Fibroblast of the conjunctiva (primary cell): ENCODE data around the gene ADSS1.

ENCODE experiments used
- DNase-seq: peaks from one replicate; pipeline ENCODE4 v3.0.0-alpha.2; 2010; ENCODE audit warnings: low read depth

The ADSS1 gene

DNA sequence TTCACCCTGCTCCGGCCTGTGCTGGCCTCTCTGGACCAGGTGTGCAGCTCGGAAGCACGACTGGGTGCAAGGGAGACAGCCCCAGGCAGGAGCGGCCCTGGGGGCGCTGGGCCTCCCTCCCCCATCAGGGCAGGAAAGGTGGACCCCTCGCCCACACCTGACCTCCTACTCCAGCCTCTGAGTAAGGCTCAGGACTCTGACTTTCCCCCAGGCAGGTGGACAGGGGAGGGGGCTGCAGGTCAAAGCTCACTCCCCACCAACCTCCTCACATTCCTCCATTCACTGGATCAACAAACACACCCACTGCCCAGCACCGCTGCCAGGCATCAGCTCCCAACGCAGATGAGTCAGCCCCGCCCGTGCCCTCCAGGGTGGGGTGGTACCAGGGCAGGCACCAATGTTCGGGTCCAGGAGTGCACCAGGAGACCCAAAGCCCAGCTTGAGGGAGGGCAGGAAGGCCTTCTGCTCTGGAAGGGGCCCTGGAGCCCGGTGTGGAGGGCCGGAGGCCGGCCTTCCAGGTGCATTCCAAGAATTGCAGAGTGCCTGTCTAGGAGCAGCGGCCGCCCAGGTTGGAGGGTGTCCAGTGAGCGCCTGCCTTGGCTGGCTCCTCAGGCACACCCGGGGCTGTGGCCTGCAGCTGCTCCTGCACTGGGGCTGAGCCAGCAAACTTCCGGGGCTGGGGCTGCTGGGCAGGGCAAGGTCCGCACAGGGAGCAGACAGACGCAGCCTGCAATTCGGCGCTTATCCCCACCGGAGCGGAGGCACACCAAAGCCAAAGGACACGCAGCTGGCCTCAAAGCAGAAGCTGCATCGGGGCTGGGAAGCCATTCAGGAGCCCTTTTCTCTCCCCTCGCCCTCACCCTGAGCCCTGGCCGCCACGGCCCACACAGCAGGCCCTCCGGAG is 36.2 kb upstream of the ADSS1 start:
- no peak for DNase-seq

DNA sequence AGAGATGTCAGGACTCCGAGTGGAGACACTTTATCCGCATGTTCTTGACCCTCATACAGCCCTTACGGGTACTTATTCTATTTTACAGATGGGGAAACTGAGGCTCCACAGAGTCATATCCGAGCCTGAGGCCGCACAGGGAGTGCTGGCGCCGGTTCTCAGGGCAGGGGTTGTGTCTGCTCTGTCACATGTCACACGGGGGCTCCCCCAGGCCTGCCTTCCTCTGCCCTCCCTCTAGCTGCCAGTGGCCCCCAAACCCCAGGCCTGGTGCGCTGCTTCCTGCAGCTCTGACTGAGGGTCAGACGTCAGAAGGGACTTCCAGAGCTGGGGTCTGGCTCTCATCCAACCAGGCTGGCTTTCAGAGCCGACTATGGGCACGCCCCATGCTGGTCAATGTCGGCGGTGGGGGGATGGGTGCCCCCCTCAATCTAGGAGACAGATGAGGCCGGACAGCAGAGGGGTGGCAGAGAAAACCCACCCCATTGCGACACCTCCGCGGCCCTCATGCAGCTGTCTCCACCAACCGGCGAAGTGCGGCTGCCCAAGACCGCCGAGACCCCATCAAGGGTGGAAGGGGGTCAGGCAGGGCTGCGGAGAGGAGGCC is 35.4 kb upstream of the ADSS1 start:
- DNase-seq: no peak

DNA sequence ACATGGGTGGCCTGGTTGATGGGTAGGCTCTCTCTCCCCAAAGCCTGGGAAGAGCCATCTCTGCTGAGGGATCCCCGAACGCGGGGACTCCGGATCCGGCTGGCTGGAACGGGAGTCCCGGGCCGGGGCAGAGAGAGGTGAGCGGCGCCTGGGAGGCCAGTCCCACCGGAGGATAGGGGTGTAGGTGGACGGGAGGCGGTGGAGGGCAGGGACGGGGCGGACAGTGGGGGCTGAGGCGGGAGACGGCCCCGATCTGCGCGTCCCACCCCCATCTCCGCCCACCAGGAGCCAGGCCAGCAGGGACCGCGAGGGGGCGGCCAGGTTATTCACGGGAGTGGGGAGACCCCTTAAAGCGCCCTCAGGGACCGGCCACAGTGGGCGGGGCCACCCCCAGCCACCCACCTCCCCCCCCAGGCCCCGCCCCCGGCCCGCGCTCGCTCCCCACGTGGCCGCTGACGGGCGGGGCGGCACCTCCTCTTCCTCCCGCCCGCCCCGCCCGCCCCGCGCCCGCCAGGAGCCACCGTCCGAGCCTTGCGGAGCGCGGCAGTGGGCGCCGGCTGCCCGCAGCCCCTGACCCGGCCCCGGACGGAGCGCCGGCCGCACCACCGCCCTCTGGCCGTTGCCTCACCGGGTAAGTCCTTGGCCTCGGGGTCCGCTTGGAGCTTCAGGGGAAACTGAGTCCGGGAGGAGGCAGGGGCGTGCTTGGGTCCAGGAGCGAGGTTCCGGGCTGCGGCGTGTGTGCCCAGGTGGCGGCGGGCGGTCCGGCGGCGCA is 34.7 kb upstream of the ADSS1 start, which contains the start of gene INF2:
TSS of gene INF2 (plus strand) at position 510 of the 772 bp plus-strand sequence. CDS start 11,748 bp downstream, outside the sequence.
- no peak for DNase-seq

DNA sequence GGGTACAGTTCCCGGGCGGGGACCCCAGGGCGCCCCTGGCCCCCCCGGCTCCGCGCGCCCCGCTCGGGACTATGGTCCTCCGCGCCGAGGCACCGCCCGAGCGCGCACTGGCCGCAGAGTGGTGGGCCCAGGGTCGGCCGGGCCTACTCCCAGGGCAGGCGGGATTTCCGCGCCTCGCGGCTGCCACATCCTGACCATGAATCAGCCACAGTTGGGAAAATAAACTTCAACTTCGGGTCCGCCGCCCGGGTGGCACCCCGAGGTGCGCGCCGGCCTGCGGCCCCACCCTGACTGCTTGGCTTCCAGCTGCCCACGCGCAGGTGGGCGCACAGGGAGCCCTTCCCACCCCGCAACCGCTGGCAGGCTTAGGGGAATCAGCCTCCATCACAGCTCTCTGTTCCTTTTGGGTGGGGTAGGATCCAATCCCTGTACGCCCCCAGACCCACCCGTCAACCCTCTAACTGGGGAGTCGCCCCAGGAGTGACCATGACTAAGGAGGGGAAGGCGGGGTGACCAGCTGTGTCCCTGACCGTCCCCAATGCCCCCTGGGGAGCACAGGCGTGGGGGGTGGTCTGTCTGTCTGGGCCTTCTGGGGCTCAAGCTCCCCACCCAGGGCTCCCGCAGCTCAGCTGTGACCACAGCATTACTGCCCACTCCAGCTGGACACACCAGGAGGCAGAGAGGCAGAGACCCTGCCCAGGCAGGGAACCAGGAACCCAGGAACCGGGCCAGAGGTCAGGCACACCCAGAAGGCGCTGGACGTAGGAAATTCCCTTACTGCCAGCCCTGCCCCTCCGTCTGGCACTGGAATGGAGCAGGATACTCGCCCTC is 33.9 kb upstream of the ADSS1 start:
- no peak for DNase-seq

DNA sequence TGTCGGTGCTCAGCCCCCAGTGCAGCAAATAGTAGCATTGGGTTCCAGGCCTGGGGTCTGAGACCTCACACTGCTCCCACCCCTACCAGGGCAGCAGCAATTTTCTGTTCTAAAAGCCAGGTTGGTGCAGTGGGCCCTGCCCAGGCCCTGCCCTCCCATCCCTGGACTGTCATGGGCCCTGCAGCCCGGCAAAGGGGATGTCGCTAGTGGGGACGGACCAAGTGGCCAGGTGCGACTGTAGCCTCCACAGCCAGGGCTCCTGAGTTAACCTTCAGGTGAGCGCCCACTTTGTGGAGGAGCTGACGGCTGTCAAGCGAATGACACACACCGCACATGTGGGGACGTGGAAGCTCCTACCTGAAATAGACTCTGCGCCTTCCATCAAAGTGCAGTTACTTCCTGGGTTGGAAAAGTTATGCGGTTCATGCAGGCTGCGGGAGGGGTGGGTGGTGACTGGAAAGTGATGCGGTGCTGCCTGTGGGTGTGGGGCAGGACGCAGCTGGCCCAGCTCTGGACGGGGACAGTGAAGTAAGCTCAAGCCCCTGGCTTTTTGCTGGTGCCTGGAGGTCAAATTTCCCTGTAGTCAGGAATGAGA is 33.1 kb upstream of the ADSS1 start:
- DNase-seq: no peak

DNA sequence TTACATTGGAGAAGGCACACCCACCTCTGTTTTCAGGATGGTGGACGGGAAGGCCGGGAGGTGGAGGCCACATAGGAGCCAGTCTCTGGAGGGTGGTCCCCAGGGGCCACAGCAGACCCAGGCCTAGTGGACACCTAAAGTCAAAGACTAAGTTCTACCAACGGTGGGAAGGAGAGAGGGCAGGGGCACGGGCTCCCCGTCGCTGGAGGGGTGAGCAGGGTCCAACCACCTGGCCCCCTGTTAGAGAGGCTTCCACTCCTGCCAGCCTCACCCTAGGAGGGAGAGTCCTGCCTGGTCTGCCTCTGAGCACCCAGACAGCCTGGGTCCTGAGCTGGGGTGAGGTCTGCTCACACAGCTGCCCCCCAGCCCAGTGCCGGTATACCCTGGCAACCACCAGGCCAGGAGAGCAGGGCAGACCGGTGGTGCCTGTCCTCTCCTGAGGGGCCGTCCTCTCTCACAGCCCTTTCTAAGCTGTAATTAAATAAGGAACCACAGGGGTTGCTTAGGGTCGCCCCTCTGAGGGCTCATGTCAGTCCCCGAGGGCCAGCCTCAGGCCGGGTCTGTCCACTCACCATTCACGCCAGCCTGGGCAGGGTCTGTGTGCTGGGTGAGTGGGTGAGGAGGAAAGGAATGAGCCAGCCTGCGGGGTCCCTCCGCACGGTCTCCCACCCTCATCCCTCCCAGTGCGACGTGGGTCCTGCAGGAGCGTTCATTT is 32.3 kb upstream of the ADSS1 start:
- no peak for DNase-seq

DNA sequence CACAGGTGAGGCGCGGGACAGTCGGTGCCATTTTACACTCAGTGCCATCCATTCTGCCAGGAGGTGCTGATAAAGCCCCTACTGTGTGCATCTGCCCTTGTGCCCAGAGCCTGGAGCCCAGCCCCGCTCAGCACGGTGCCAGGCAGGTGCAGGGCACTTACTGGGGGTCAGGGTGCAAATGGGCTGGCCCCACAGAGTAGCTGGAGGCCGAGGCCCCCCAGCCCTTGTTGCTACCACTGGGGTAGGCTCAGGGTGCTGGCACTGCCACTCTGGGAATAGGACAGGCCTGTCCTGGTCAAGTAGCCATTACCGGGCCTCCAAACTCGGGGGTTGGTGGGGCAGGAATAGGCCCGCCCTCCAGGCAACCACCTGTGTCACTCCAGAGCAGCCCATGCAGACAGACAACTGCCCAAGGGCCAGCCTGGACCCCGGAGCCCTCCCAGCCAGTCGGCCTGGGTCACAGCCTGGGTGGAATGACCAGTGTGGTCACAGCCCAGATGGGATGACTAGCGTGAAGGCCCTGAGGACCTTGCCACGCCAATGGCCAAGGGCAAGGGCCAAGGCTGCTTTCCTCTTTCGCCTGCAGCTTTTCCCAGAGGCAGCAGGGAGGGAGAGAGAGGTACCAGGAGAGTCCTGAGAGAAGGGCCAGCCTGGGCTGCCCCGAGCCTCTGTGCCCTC is 31.6 kb upstream of the ADSS1 start:
- DNase-seq: no peak

DNA sequence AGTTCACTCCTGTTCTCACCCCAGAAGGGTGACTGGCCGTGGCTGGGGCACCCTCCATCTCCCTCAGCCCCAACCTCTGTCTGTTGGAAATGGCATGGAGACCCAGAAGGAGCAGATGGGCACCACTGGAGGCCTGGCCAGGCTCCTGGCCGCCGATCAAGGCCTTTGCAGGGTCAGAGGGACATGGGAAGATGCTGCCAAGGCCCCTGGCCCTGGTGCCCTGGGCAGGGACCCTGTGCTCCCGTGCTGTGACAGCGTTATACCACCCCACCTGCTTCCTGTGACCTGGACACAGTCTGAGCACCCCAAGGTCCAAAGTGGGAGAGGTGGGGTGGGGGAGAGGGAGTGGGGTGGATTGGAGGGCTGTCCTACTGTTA is 31.1 kb upstream of the ADSS1 start:
- no peak for DNase-seq

DNA sequence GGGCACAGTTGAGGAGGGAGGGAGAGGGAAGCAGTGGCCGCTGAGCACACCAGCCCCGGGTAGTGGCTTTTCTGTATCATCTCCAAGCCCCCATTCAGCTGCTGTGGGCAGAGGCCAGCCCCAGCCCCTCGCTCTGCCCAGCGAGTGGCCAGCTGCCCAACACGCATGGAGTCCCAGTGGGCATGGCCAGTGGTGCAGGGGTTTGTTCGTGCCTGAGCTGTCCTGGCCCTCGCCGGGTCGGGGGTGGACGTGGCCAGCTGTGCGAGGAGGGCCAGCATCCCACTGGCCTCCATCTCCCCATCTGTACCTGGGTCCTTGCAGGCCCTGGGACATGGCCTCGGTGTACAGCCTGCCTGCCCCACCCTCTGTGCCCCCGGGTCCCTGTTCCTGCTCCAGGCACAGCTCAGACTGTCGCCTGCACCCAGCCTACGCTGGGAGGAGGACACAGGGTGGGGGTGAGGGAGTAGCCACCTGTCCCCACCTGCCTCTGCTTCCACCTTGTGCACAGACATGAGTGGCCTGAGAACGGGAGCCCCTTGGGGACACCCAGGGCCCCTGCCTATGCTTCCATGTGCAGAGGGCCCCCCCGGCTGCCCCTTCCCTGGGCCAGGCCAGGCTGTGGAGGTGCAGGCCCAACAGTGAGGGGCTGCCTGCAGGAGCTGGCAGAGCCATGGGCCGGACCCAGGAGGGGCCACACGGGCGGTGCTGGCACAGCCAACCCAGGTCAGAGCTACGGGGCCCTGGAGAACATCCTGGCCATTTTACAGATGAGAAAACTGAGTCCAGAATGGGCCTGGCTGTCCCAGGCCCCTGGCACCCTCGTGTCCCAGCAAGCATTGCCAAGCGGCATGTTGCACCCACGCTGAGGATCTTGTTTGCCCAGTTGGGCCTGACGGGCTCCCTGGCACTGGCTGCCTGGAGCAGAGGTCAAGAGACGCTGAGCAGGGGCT is 30.3 kb upstream of the ADSS1 start:
- no peak for DNase-seq

DNA sequence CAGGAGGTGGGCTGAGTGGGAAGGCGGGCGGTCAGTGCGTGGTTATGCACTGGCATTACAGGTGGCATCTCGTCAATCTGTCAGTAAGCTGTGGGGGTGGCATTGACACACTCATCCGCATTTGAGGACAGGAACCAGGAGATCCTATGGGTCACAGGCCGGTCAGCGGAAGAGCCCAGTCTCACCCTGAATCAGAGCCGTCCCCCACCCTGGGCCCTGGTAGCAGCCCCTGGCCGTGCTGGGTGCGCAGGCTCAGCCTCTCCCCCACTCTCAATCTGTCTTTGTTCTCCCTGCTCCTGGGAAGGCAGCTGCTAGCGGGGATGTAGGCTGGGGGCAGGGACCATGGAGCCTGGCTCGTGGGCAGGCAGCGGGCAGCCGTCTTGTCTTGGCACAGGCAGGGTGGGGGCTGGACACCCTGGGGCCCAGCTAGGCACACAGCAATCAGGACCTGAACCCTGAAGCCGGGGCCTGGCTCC is 29.5 kb upstream of the ADSS1 start:
- no peak for DNase-seq

DNA sequence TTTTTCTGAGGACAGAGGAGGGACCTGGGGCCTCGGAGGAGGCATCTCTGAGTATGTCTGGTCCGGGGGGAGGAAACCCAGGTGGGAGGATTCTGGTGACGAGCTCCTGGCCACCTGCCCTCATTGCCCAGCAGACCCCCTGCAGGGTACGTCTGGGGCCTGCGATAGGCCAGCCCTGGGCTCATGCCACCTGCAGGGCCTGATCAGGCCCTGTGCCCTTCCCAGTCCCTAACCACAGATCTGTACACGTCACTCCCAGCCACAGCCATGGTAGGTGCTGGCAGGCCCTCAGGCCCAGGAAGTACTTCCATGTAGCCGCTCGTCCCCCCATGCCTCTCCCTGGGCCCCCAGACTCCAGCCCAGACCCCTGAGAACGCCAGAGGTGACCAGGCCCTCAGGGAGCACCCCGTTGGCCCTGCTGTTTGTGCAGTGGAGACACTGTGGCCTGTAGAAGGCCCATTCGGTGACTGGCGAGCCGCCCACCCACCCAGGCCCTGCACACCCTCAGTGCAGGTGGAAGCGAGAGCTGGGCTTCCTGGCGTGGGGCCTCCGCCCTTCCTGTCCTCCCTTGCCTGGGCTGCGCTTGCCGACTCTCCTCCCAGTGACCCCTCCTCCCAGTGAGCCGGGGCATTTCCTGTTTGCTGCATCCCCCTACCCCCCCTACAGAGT is 28.9 kb upstream of the ADSS1 start:
- no peak for DNase-seq

DNA sequence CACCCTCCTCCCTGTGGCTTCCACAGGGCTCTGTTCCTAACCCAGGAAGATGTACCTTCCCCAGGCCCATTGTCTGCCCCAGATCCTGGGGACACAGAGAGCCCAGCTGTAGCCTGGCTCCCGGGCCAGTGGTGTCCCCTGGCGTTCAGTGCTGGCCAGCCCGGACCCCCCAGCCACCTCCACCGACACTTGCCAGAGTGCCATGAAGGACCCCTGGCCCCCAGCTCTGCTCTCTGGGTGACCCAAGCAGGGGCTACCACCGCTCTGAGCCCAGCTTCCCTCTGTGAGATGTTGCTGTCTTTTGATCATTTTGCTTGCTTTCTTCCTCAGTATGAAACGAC is 28.4 kb upstream of the ADSS1 start:
- no peak for DNase-seq

DNA sequence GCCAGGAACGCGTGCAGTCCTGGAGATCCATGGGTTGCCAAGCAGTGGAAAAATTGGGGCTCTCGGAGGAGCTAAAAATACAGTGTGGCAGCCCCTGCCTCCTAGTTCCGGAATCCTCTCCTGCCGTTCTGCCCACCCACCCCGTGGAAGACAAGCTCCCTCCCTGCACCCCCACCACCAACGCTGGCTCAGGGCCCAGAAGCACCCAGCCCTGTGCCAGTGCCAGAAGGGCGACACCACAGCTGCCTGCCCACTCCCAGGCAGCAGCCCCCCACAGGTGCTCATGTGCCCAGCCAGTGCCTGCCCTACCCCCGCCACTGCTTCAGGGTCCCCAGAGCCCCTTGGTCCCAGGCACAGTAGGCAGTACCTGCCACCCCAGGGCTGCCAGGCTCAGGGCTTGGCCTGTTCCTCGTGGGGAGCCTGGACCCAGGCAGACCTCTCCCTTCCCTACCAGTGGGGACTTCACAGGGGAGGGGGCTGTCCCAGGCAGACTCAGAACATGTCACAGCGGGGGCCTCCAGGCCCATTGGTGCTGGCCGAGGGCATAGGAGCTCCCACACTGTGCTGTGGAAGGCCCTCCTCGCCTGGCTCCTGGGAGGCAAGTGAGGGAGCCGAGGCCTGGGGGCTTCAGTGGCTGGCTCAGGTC is 27.2 kb upstream of the ADSS1 start:
- DNase-seq: no peak

DNA sequence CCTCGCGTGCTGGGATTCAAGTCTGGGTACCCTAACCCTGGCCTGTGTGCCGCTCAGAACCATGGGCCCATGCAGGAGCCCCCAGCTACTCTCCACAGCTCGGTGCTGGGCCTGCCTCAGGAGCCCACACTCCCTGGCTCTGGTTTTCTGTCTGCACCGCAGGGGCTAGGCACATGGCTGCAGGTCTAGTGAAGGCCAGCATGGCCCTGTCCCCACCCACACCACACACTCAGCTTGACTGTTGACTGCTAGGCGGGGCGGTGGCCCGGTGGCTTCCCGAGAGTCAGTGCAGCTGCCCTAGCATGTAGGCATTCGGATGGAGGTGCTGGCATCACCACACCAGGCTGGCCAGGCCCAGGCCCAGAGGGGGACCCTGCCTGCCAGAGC is 26.7 kb upstream of the ADSS1 start:
- DNase-seq: no peak

DNA sequence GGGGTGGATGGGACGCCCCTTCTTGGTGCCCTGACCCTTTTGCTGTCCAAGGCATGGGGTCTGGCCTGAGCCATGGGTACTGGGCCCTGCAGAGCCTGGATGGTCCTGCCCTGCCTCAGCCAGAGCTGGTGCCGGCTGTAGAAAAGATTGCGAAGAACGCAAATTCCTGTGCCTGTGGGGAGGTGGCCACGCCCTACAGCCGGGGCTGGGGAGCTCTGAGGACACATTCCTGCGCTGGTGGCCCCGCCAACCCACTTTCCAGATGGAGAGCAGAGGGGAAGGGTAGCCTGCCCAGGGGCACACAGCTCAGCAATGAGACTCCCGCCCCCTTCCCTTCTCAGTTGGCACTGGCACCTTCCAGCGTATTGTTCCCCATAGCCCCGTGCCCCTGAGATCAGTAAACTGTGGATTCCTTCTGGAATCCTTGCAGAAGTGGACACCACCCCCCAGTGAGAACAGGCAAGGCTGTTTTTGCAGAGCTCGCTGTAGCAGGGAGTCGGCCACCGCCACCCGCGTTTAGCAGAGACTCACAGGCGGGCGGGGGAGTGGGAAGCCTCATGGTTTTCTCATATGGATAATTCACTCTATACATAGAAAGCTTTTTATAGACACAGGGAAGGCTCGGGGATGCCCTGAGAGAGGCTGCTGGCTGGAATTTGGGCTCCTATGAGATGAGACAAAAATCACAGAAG is 26.0 kb upstream of the ADSS1 start:
- DNase-seq: no peak

DNA sequence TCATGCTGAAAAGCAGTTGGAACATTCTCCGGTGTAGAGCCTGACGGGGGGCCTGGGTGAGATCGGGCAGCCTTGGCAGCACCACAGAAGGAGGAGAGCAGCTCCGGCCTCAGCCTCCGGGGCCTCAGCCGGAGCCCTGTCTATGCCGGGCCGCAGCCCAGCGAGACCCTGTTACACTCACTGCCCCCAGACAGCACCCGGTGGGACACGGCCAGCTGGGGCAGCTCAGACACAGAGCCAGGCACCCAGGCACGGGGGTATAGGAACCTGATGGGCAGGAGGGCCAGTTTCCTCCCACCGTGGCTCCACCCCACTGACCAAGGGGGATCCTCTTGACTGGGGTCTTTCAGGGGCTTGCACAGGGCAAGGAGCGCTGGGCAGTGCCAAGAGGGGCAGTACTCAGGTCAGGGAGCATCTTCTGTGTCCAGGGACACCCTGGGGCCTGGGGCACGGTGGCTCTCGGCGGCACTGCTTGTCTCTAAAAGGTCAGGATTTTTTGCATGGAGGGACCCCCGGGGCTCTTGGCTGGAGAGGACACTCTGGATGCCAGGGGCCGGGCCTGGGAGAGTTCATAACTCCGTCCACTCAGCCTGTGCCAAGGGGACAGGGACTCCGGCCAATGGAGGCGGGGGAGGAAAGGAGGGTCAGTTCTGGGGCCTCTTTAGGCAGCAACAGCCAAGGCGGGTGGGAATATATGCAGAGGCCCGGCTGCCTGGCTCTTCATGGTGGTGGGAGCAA is 25.2 kb upstream of the ADSS1 start:
- DNase-seq: no peak

DNA sequence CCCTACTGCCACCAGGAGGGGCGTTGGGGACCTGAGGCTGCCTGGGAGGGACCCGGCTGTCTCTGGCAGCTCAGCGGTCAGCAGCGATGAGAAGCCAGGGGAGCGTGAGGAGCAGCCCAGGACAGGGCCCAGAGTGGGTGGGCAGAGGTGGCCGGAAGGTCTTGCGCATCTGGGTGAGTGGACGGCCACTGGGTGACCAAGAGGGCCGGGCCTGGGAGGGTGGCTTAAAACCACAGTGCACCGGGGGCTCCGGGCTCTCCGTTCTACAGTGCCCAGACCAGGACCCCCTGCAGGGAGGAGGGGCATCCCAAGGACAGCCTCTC is 24.6 kb upstream of the ADSS1 start:
- no peak for DNase-seq
